BE2C (cell line): ENCODE data around the gene FBLN1.
"Not testable (repeated sequence)": the region's sequence is repeated elsewhere in the genome, so short reads cannot be mapped to it uniquely, and the experiment has no call there.

Source experiments
- DNase-seq: peaks from one replicate; pipeline ENCODE4 v3.0.0-alpha.2; 2020
- H3K27me3 ChIP-seq: fragments of 250-450 bp; sonication (Bioruptor Pico); 2 replicates; pipeline ENCODE4 v1.5.1; 2020; ENCODE audit warnings: mild to moderate bottlenecking
- H3K36me3 ChIP-seq: fragments of 250-450 bp; sonication (Bioruptor Pico); 2 replicates; pipeline ENCODE4 v1.5.1; 2020; ENCODE audit warnings: mild to moderate bottlenecking
- H3K4me1 ChIP-seq: fragments of 250-450 bp; sonication (Bioruptor Pico); 2 replicates; pipeline ENCODE4 v1.5.1; 2020
- H3K4me3 ChIP-seq: 2 replicates; pipeline ENCODE4 v1.5.1; 2011; ENCODE audit warnings: low read depth, low read length
- H3K9me3 ChIP-seq: fragments of 250-450 bp; sonication (Bioruptor Pico); 2 replicates; pipeline ENCODE4 v1.5.1; 2020
- CTCF ChIP-seq: IDR thresholded peaks from 2 replicates; pipeline ENCODE4 v1.5.1; 2012; ENCODE audit warnings: mild to moderate bottlenecking, low read depth, low read length

Gene FBLN1

GRCh38 chr22:45554861-45555260 lies 52.2 kb downstream of the FBLN1 start:
- Histone ChIP-seq H3K9me3 (no peaks in the 10 kb centered on the region), H3K27me3 (no peaks in the 10 kb centered on the region), H3K4me1 (peaks cover 4% of the 10 kb centered on the region; the same call in 1 of the 2 replicates), H3K4me3 (no peak overlapping the region), H3K36me3 (no peaks in the 10 kb centered on the region)
- no peak for TF ChIP-seq CTCF
- DNase-seq: no peak

- DNase-seq, H3K4me1 ChIP-seq, H3K36me3 ChIP-seq, H3K27me3 ChIP-seq, H3K4me3 ChIP-seq, H3K9me3 ChIP-seq: not testable (repeated sequence)
Observed at GRCh38 chr22:45557926-45558325, 55.2 kb downstream of the FBLN1 start.

- H3K9me3 ChIP-seq, DNase-seq, H3K27me3 ChIP-seq, H3K36me3 ChIP-seq, H3K4me1 ChIP-seq, H3K4me3 ChIP-seq: not testable (repeated sequence)
Observed at GRCh38 chr22:45560092-45560491, 57.4 kb downstream of the FBLN1 start.

- H3K9me3 ChIP-seq, H3K36me3 ChIP-seq, H3K4me3 ChIP-seq, H3K4me1 ChIP-seq, DNase-seq, H3K27me3 ChIP-seq: not testable (repeated sequence)
Observed at GRCh38 chr22:45560761-45561160, 58.1 kb downstream of the FBLN1 start.

- Histone ChIP-seq H3K4me1 (no peaks in the 10 kb centered on the region), H3K27me3 (no peaks in the 10 kb centered on the region), H3K9me3 (no peaks in the 10 kb centered on the region), H3K36me3 (no peaks in the 10 kb centered on the region), H3K4me3 (no peak overlapping the region)
- DNase-seq: no peak
- no peak for TF ChIP-seq CTCF
Observed at GRCh38 chr22:45562102-45562501, 59.4 kb downstream of the FBLN1 start.

GRCh38 chr22:45562537-45563361 lies 60.1 kb downstream of the FBLN1 start:
- DNase-seq: no peak
- H3K4me3 ChIP-seq: no peak overlapping the region
- no peak for TF ChIP-seq CTCF
- no peaks in the 10 kb centered on the region for H3K9me3 ChIP-seq
- H3K36me3 ChIP-seq: no peaks in the 10 kb centered on the region
- no peaks in the 10 kb centered on the region for H3K4me1 ChIP-seq
- no peaks in the 10 kb centered on the region; the same call in 1 of the 2 replicates for H3K27me3 ChIP-seq

- Histone ChIP-seq H3K36me3 (no peaks in the 10 kb centered on the region), H3K27me3 (no peaks in the 10 kb centered on the region; the same call in 1 of the 2 replicates), H3K9me3 (no peaks in the 10 kb centered on the region), H3K4me1 (no peaks in the 10 kb centered on the region), H3K4me3 (no peak overlapping the region)
- no peak for TF ChIP-seq CTCF
- DNase-seq: no peak
Observed at GRCh38 chr22:45563362-45564040, 60.8 kb downstream of the FBLN1 start.
